Stimulated activated CD4-positive, alpha-beta T cell treated with anti-CD3 and anti-CD28 coated beads, Interleukin-15, amount 100 ng/mL, for 1 hour (primary cell): ENCODE data around the gene MAP2K3.
"Not testable (repeated sequence)": the region's sequence is repeated elsewhere in the genome, so short reads cannot be mapped to it uniquely, and the experiment has no call there.

Experiments
- DNase-seq, 2 donors: peaks; one replicate each; pipeline ENCODE4 v3.0.0-alpha.2; 2020; ENCODE audit warnings: low read depth in 1 of 2, low spot score in 1 of 2

MAP2K3 gene

DNA sequence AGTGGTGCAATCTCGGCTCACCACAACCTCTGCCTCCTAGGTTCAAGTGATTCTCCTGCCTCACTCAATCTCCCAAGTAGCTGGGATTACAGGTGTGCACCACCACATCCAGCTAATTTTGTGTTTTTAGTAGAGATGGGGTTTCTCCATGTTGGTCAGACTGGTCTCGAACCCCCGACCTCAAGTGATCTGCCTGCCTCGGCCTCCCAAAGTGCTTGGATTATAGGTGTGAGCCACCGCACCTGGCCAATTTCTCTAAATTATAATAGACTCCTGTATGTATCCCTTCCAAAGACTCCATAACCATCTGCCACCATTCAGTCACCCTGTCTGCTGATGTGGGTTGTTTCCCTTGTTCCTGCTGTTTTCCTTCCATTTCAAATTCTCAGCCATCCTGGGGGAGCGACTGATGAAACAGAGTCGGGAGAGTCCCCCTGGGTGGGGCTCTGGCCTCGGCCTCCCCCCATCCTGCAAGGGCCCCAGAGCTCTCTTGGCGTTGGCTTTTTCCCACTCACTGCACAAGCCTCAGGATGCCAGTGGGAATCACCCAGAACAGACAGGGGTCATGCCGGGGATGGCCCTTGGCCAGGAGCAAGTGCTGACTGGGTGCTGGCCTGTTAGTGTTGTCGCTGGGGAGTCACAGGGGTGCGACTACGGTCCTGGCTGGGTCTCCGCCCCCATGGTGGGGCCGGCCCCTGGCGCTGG is 25.7 kb downstream of the MAP2K3 start:
- DNase-seq = not testable (repeated sequence)

DNA sequence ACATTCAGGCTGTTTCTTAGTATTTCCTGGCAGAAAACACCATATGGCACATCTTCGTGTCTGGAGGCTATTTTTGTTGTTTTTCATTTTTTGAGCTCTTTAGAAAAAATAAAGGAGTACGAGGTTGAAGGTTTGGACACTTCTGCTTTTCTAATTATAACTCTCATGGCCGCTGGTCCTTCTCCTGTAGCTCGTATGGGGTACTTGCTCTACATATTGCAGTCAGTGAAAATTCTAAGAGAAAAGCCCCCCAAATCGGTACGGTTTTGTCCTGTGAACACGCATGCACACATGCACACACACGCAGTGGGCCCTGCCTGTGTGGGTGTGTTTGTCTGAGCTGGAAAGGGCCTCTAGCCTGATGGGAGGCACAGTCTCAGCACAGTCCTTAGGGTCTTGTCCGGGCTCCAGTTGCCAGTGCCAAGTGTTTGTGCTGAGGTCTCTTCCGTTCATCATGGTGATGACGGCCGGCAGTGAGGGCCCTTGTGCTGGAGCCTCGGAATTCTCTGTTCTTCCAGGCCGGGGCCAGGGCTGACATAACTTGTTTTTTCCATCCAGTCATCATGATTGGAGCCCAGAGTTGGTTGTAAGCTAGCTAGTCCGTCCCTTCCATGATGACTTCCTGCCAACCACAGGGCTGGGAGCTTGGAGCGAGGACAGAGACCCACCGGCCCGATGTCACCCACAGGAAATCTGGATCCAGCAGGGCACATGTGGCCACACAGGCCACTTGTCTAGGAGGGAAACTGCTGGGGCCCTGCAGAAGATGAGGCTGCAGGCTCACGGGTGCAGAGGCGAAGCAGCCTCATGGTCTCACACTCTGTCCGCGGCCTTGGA is 26.5 kb downstream of the MAP2K3 start:
- not testable (repeated sequence) for DNase-seq

GRCh38 chr17:21313320-21313719 is 28.8 kb downstream of the MAP2K3 start:
- no peak for DNase-seq

DNA sequence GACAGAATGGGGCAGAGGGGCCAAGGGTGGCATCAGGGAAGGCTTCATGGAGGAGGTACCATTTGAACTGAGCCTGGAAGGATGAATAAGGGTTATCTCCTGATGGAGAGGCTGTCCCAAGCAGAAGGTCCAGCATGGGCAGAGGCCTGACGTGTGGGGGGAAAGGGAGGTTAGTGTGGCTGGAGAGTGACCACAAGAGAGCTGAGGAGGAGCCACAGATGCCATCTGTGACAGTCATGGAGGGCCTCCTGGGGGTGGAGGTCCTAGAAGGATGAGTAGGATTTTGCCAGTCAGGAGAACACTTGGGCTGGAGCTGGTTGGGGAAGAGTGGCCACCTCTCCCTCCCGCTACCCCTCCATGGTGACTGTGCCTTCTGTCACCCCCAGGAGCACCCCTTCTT is 29.2 kb downstream of the MAP2K3 start:
- DNase-seq = not testable (repeated sequence)

- not testable (repeated sequence) for DNase-seq
These were observed 29.8 kb downstream of the MAP2K3 start for GRCh38 chr17:21314261-21314664.

- DNase-seq = not testable (repeated sequence)
These were observed 30.2 kb downstream of the MAP2K3 start for GRCh38 chr17:21314701-21315111.

GRCh38 chr17:21315246-21316000 is 30.9 kb downstream of the MAP2K3 start:
- DNase-seq = not testable (repeated sequence)

GRCh38 chr17:21316212-21316886 is 31.8 kb downstream of the MAP2K3 start:
- not testable (repeated sequence) for DNase-seq

GRCh38 chr17:21316887-21317500 is 32.5 kb downstream of the MAP2K3 start:
- DNase-seq = not testable (repeated sequence)

DNA sequence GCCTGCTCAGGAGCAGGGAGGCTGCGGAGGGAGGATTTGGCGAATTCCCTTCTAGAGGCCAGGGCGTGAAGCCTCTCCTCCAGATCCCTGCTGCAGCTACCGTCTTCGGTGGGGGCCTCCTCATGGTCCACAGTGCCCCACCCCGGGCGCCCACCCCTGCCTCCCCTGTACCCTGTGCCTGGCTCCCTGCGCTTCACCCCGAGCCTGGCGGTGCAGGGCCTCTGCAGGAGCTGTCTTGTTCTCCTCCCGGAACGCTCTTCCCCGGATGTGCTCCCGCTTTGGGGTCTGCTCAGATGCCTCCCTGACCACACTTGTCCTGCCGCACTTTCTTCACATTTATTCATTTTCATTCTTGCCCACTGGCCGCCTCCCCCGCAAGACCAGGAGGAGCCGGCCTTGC is 33.3 kb downstream of the MAP2K3 start:
- DNase-seq = not testable (repeated sequence)

DNA sequence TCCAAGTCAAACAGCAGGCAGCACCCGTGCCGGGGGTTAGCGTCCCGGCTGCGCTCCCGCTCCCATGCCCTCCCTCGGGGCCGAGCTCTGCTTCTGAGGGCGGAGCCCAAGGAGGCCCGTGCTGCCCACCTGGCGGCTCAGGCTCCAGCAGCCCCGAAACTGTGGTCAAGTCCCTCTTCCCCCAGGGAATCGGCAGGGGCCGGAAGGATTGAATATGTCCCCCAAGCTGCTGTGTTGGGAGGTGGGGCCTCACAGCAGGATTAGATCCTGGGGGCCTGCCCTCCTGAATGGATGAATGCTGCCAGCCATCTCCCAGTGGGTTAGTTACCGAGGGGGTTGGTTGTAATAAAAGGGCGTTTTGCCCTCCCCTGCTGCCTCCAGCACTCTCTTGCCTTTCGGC is 33.9 kb downstream of the MAP2K3 start:
- no peak for DNase-seq

DNA sequence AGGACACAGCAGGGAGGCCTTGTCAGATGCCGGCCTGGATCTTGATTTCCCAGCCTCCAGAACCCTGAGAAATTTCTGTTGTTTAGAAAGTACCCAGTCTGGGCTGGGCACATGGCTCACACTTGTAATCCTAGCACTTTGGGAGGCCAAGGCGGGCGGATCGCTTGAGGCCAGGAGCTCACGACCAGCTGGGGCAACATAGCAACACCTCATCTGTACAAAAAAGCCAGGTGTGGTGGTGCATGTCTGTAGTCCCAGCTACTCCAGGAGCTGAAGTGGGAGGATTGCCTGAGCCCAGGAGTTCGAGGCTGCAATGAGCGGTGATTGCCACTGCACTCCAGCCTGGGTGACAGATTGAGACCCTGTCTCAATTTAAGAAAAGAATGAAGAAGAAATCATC is 34.3 kb downstream of the MAP2K3 start:
- not testable (repeated sequence) for DNase-seq

DNA sequence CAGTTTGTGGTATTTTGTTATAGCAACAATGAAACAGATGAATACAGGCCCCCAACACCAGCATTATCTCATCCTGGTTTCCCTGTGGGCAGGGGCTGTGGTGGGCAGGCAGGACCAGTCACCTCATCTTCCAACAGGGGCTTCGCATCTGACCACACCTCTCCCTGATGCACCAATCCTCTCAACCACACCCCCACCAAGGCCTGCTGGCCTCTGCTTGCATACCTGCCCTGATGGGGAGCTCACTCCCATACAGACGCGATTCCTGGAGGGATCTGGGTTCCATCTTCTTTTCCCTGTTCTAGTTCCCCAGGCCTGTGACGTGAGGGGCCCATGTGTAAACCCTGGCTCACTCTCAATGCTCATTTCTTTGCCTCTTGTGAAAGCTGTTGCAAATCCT is 34.7 kb downstream of the MAP2K3 start:
- DNase-seq = not testable (repeated sequence)

GRCh38 chr17:21319686-21320375 is 35.3 kb downstream of the MAP2K3 start:
- not testable (repeated sequence) for DNase-seq

- DNase-seq = not testable (repeated sequence)
These were observed 35.9 kb downstream of the MAP2K3 start for GRCh38 chr17:21320430-21320829.

- DNase-seq = not testable (repeated sequence)
These were observed 36.5 kb downstream of the MAP2K3 start for GRCh38 chr17:21321061-21321460.

DNA sequence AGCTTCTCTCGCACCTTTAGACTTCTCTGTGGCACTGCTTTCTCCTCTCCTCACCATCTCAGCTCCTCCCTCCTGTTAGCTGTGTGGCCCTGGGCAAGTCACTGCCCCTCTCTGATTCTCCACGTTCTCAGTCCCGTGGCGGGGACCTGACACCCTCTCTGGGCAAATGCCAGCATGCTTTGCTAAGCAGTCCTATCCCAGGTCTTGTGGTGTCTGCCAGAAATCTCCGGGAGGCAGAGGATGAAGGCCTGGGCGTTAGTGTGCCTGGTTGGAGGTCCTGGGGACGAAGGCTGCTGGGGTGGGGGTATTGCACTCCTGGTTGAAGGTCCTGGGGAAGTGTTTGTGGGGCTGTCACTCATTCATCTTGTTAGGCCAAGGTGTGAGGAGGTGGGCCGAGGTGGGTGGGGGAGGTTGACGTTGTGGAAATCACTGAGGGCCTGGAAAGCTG is 37.3 kb downstream of the MAP2K3 start:
- not testable (repeated sequence) for DNase-seq

DNA sequence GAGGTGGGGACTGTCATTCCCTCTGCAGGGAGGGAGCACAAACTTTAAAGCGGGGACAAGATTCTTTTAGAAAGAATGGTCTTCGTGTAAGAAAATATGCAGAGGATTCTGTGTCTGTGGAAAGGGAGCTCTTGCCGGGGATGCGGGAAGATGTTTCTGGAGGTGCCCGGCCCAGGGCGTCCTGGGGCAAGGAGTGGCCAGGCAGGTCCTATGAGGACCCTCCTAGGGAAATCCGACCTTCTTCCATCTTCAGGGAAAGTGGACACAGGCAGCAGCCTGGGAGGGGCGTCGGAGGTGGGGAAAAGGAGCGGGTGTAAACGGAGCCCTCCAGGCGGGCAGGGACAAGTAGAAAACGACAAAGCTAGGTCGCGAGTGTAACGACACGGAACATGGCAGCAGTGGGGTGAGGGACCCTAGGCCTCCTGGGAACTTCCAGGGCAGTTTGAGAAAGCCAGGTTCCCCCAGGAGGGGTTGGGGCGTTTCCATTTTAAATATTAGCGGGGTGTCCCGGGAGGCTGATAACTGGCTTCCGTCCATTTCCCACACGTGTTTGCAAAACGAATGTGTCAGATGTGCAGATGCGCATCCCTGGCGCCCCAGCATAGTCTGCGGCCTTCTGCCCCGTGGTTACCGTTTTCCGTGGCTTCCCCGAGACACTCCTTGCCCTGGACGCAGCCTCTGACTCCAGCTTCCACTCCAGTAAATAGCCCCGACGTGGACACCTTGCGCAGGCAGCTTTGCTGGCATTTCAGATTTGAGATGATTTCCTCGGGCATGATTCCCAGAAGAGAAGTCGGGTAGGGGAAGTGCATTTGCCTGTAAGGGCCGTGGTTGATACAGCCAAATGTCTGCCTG is 39.0 kb downstream of the MAP2K3 start:
- not testable (repeated sequence) for DNase-seq

DNA sequence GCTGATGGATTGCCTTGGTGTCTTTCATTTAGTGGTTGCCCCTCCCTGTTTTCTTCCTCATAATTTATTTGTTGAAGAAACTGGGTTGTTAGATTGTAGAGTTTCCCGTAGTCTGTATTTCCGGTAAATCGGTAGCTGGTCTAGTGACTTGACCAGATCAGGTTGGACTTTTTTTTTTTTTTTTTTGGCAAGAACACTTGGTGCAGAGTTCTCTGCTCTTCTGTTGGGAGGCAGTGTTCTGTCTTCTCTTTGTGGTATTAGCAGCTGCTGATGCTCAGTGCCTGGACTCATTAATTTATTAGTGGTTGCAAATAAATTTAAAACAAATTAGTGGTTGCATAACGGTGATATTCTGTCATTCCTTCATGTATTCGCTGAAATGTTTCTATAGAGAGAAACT is 40.2 kb downstream of the MAP2K3 start:
- DNase-seq = not testable (repeated sequence)
